ENCODE data around the gene GIPC2.

DNA sequence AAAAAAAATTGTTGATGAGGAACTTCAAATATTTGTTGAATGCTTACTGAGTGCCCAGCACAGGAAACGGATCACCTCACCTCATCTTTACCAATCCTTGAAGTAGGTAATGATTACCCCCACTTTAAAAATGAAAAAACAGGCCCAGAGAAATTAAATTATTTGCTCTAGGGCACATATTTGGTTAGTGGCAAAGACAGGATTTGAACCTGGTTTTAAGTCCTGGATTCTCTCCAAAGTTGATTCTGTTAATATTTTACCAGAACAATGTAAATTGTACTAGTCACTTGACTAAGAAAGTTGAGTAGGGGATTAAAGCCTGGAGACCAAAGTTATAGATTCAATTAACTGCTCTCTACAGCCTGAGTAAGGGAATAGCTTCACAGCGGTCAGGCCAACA is 97.9 kb downstream of the GIPC2 start:
- TF ChIP-seq, protein P1, sequence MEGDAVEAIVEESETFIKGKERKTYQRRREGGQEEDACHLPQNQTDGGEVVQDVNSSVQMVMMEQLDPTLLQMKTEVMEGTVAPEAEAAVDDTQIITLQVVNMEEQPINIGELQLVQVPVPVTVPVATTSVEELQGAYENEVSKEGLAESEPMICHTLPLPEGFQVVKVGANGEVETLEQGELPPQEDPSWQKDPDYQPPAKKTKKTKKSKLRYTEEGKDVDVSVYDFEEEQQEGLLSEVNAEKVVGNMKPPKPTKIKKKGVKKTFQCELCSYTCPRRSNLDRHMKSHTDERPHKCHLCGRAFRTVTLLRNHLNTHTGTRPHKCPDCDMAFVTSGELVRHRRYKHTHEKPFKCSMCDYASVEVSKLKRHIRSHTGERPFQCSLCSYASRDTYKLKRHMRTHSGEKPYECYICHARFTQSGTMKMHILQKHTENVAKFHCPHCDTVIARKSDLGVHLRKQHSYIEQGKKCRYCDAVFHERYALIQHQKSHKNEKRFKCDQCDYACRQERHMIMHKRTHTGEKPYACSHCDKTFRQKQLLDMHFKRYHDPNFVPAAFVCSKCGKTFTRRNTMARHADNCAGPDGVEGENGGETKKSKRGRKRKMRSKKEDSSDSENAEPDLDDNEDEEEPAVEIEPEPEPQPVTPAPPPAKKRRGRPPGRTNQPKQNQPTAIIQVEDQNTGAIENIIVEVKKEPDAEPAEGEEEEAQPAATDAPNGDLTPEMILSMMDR (IDR thresholded peaks at IDR 0.05) = no peak
- TF ChIP-seq POLR2A (IDR thresholded peaks at IDR 0.05) = no peak

Measured in heart left ventricle (tissue), 13 donors.